Endodermal cell (in vitro differentiated cells): ENCODE results near the gene DLK1. TPM values are rescaled to one million over a fixed set of nuclear protein-coding genes. Genes with fewer than 3 reads are reported as not detected.
A peak's percentile ranks its signal among the peaks of the same experiment; 100 is the strongest.

Source experiments
- DNase-seq: peaks from one replicate; pipeline ENCODE4 v3.0.0-alpha.2; 2017
- H3K27ac ChIP-seq: 2 replicates; pipeline ENCODE4 v1.5.1; 2013; ENCODE audit warnings: mild to moderate bottlenecking, low read depth, low read length, moderate library complexity
- H3K27me3 ChIP-seq: 2 replicates; pipeline ENCODE4 v1.6.1; 2013; ENCODE audit warnings: mild to moderate bottlenecking, low read length, moderate library complexity; ENCODE audit not compliant: insufficient read depth, control insufficient read depth, poor library complexity, severe bottlenecking
- H3K36me3 ChIP-seq: 2 replicates; pipeline ENCODE4 v1.7.0; 2013; ENCODE audit warnings: mild to moderate bottlenecking, low read length, moderate library complexity; ENCODE audit not compliant: control insufficient read depth, insufficient read depth
- H3K4me1 ChIP-seq: one replicate; pipeline ENCODE4 v1.7.0; 2013; ENCODE audit warnings: low read length; ENCODE audit not compliant: control insufficient read depth, insufficient read depth
- H3K4me3 ChIP-seq: 2 replicates; pipeline ENCODE4 v1.5.1; 2013; ENCODE audit warnings: mild to moderate bottlenecking, low read length, moderate library complexity
- H3K9ac ChIP-seq: 2 replicates; pipeline ENCODE4 v1.6.1; 2013; ENCODE audit warnings: mild to moderate bottlenecking, low read length, moderate library complexity; ENCODE audit not compliant: poor library complexity, severe bottlenecking; ENCODE audit errors: extremely low read depth
- H3K9me3 ChIP-seq: 2 replicates; pipeline ENCODE4 v1.6.1; 2013; ENCODE audit warnings: mild to moderate bottlenecking, low read length, moderate library complexity; ENCODE audit not compliant: control insufficient read depth
- H3K27ac Mint-ChIP-seq: 2 replicates; pipeline ENCODE4 v1.8.0; 2020; ENCODE audit warnings: mixed read lengths
- H3K27me3 Mint-ChIP-seq: 2 replicates; pipeline ENCODE4 v1.8.0; 2021; ENCODE audit warnings: mild to moderate bottlenecking, mixed read lengths; ENCODE audit not compliant: insufficient read depth
- H3K36me3 Mint-ChIP-seq: 2 replicates; pipeline ENCODE4 v1.8.0; 2020; ENCODE audit warnings: low read depth, mixed read lengths
- H3K4me1 Mint-ChIP-seq: 2 replicates; pipeline ENCODE4 v1.8.0; 2020; ENCODE audit warnings: mixed read lengths
- H3K4me3 Mint-ChIP-seq: 2 replicates; pipeline ENCODE4 v1.8.0; 2020; ENCODE audit warnings: mild to moderate bottlenecking, moderate library complexity, mixed read lengths
- H3K9me3 Mint-ChIP-seq: 2 replicates; pipeline ENCODE4 v1.8.0; 2020; ENCODE audit warnings: mild to moderate bottlenecking, mixed read lengths
- WGBS, 2 experiments: methylation state at CpG; one replicate each; pipeline versions ENCODE4 v1.1.5 to v1.1.7; 2013; ENCODE audit warnings: missing lambda C conversion rate in 2 of 2, mixed read lengths in 1 of 2; ENCODE audit not compliant: insufficient coverage in 1 of 2, insufficient read length in 1 of 2; 5-methylcytosine and 5-hydroxymethylcytosine counted together
- total RNA-seq, 2 donors: library from RNA; stranded (reverse); fragmentation: NEBNext Ultra II Directional in 1 of 2; extraction: Animal tissue kit (Norgen Biotek cat#: 25700) in 1 of 2; gene quantifications; 2 replicates in 1 of 2; 3 replicates in 1 of 2; pipeline ENCODE4 v1.2.1, GENCODE V29; 2021
- TF ChIP-seq, protein P1 (sequence below): fragments of 200-600 bp; sonication (generic); conservative IDR thresholded peaks from 2 replicates; pipeline ENCODE4 v1.5.0; 2021; ENCODE audit warnings: antibody characterized with exemption, mild to moderate bottlenecking

DLK1 gene
- total RNA-seq, 2 donors from 2014 or later, result 78.3 to 117 TPM

DNA sequence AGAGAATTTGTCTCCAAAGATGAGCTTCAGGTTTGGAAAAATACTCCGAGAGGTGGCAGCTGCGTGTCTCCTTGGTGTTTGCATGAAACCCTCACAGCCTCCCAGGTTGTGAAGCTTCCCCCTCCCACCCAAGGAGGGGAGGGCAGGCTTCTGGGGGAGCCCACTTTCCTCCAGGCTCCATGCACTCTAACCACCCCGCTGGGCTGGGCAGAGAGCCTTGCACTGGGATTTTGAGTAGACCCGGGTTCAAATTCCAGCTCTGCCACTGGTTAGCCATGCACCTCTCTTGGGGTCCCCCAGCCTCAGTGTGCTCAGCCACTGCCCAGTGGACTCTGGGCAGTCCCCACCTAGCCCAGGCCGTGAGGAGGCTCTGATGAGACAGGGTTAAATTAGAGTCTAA, 4.3 kb upstream of the DLK1 start:
- Histone ChIP-seq H3K9me3 (no peaks in the 10 kb centered on the region), H3K36me3 (no peaks in the 10 kb centered on the region), H3K27me3 (peaks cover 24% of the 10 kb centered on the region), H3K27ac (no peak overlapping the region), H3K9ac (no peak overlapping the region), H3K4me1 (peaks cover 2% of the 10 kb centered on the region), H3K4me3 (no peak overlapping the region)
- WGBS, 2 experiments, result 90 to 94% methylated on average over 2 to 5 of the region's 5 CpGs
- TF ChIP-seq, protein P1, sequence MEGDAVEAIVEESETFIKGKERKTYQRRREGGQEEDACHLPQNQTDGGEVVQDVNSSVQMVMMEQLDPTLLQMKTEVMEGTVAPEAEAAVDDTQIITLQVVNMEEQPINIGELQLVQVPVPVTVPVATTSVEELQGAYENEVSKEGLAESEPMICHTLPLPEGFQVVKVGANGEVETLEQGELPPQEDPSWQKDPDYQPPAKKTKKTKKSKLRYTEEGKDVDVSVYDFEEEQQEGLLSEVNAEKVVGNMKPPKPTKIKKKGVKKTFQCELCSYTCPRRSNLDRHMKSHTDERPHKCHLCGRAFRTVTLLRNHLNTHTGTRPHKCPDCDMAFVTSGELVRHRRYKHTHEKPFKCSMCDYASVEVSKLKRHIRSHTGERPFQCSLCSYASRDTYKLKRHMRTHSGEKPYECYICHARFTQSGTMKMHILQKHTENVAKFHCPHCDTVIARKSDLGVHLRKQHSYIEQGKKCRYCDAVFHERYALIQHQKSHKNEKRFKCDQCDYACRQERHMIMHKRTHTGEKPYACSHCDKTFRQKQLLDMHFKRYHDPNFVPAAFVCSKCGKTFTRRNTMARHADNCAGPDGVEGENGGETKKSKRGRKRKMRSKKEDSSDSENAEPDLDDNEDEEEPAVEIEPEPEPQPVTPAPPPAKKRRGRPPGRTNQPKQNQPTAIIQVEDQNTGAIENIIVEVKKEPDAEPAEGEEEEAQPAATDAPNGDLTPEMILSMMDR, result no peak
- Mint-ChIP-seq H3K27ac (no peak overlapping the region), H3K4me3 (no peak overlapping the region), H3K36me3 (no peaks in the 10 kb centered on the region), H3K9me3 (no peaks in the 10 kb centered on the region), H3K4me1 (peaks cover 21% of the 10 kb centered on the region), H3K27me3 (peaks cover 34% of the 10 kb centered on the region)
- DNase-seq, result no peak

DNA sequence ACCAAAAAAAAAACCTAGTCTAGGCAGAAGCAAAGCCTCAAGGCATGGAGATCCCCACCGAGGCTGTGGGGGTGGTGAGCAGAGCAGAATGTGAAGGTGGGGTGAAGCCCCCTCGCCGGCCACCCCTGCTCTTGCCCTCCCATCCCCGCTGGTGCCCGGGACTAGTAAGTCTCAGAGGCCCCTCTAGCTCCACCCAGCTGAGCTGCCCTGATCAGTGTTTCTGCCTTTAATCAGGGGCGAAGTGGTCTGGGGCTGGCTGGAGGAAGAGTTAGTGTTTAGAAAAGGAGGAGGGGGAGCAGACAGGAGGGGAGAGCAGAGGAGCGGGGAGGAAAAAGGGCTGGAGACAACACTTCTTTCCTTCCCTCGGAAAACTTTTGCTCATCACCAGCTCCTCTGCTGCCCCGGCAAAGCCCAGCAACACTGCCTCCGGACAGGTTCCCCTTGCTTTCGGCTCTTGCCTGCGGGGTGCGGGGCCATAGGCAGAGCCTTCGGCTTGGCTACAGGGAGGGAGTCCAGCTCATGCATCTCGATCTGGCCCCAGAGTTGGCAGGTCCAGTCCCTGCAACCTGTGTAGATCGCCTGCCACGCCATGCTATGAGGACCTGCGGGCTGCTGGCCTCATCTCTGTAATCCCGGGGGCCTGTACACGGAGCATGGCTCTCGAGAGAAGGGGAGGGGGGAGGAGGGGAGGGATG, 3.4 kb upstream of the DLK1 start:
- Histone ChIP-seq H3K27ac (no peak overlapping the region), H3K27me3 (peaks cover 32% of the 10 kb centered on the region), H3K36me3 (no peaks in the 10 kb centered on the region), H3K4me3 (no peak overlapping the region), H3K9me3 (no peaks in the 10 kb centered on the region), H3K9ac (no peak overlapping the region), H3K4me1 (peaks cover 2% of the 10 kb centered on the region)
- peaks cover 43% of the 10 kb centered on the region for H3K27me3 Mint-ChIP-seq
- DNase-seq, result no peak
- H3K4me3 Mint-ChIP-seq, result no peak overlapping the region
- WGBS, 2 experiments, result 63 to 70% methylated on average over 8 to 21 of the region's 21 CpGs
- H3K27ac Mint-ChIP-seq, result no peak overlapping the region
- peaks cover 25% of the 10 kb centered on the region for H3K4me1 Mint-ChIP-seq
- H3K9me3 Mint-ChIP-seq, result no peaks in the 10 kb centered on the region
- H3K36me3 Mint-ChIP-seq, result no peaks in the 10 kb centered on the region
- TF ChIP-seq, protein P1, result no peak

DNA sequence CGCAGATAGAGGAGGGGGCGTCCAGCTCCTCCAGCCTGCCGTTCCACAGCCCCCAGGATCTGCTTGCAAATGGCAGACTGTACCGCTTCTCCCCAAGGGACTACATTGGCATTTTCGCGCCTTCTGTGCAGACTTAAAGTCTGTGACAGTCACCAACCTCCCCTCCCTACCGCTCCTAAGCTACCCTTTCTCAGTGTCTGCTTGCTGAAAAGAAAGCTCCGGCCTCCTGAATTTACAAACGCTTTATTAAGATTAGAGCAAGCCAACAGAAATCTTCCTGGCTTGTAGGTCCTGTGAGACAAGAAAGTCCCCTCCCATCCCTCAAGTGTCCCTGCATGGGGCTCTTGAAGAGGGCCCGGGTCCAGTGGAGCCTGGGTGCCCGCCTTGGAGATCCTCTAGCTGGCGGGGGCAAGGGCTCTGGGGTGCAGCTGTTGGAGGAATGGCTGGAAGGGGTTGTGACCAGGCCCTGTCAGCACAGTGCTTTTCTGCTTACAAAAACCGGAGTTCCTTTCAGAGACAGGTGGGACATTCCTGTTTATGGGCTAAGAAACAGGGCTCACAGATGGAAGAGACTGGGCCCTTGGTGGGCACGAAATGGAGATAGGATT, 2.8 kb upstream of the DLK1 start:
- no peak overlapping the region for H3K9ac ChIP-seq
- H3K4me1 Mint-ChIP-seq, result peaks cover 23% of the 10 kb centered on the region
- H3K4me3 ChIP-seq, result no peak overlapping the region
- H3K27me3 Mint-ChIP-seq, result peaks cover 48% of the 10 kb centered on the region
- H3K27me3 ChIP-seq, result peaks cover 36% of the 10 kb centered on the region
- no peaks in the 10 kb centered on the region for H3K9me3 ChIP-seq
- H3K36me3 Mint-ChIP-seq, result no peaks in the 10 kb centered on the region
- no peak overlapping the region for H3K4me3 Mint-ChIP-seq
- H3K9me3 Mint-ChIP-seq, result no peaks in the 10 kb centered on the region
- peak overlapping the region; percentile 44 for H3K27ac ChIP-seq
- TF ChIP-seq, protein P1, result no peak
- no peaks in the 10 kb centered on the region for H3K36me3 ChIP-seq
- no peaks in the 10 kb centered on the region for H3K4me1 ChIP-seq
- WGBS, 2 experiments, result 82 to 84% methylated on average over 6 to 14 of the region's 14 CpGs
- H3K27ac Mint-ChIP-seq, result no peak overlapping the region
- DNase-seq, result peak; percentile 44
